Activated CD4-positive, CD25-positive, alpha-beta regulatory T cell treated with anti-CD3 and anti-CD28 coated beads, Interleukin-2, amount 50 U/mL, for 72 hours (primary cell): ENCODE results near the gene PRR13.
"Not testable (repeated sequence)": the region's sequence is repeated elsewhere in the genome, so short reads cannot be mapped to it uniquely, and the experiment has no call there.

Experiments used
- DNase-seq: peaks from one replicate; pipeline ENCODE4 v3.0.0; 2021

PRR13 gene

DNA sequence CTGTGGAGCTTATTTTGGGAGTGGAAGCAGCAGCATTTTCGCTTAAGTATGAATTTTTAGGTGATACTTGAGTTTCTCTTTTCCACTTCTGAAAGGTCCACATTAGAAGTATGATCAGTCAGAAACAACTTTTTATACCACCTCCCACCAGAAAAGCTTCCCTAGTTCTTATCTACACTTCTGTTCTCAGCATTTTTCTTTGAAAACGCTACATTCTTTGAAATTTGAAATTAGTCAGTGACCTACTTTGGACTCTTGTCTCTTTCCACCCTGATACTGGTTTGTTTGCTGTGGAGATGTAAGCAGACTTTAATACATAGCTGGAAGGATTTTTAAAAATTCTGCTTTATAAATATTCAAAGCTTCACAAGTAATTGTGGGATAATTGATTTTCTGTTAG lies 32.5 kb downstream of the PRR13 start:
- DNase-seq: no peak

DNA sequence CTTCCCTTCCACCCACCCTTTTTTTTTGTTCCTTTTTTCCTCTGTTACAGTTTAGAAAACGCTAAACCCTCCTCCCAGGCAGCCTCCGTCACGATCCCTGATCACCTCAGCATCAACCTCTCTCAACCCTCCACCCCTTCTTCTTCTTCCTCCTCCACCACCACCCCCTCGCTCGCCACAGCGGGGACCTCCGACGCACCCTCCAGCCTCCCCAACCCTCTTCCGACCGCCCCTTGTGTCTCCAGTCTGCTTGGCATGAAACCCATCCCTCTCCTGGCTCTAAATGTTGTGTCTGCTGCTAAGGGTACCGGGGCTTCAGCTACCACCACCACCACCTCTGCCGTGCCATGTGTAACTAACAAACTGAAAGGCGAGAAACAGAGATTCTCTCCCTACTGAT lies 33.3 kb downstream of the PRR13 start:
- no peak for DNase-seq

DNA sequence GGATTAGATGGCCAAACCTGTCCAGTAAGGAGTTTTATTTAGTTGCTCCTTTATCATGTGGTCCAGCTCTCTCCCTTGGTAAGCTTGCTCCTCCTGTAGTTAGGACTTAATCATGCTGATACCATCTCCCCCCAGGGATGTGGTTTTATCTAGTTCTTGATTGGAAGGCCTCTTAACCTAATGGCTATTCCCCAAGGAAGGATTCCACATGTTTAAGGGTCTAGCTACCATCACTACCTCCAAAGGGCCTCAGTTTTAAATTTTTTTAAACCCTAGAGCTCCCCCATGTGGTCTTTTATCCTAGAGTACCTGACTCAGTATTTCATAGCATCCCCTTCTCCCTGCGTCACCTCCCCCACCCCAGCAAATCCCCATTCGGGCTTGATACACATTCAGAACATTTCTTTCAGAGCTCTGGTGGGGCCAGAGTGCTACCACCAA lies 35.3 kb downstream of the PRR13 start:
- DNase-seq: no peak

DNA sequence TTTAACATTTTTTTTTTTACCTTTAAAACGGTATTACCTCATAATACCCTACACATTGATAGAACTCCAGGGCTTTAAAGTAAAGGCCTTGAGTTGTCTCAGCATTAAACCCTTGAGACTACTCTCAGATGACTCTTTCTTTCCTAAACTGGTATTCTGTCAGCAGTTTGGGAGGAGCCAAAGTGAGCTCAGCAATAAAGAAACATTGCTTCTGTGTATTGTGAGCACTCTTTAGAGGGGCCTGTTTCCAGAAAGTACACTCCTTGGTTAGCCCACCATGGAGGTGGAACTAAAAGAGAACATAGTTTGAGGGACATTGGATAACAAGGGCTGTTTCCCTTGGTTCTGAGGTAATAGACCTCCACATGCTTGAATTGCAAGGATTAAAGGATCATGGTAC lies 37.3 kb downstream of the PRR13 start:
- DNase-seq: no peak

DNA sequence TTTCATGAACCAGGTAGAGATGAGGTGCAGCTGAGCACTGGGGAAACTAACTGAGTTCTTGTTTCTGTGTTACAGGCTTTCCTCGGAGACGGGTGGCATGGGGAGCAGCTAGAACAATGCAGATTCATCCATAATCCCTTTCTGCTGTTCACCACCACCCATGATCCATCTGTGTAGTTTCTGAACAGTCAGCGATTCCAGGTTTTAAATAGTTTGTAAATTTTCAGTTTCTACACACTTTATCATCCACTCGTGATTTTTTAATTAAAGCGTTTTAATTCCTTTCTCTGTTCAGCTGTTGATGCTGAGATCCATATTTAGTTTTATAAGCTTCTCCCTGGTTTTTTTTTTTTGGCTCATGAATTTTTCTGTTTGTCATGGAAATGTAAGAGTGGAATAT lies 37.8 kb downstream of the PRR13 start:
- no peak for DNase-seq

DNA sequence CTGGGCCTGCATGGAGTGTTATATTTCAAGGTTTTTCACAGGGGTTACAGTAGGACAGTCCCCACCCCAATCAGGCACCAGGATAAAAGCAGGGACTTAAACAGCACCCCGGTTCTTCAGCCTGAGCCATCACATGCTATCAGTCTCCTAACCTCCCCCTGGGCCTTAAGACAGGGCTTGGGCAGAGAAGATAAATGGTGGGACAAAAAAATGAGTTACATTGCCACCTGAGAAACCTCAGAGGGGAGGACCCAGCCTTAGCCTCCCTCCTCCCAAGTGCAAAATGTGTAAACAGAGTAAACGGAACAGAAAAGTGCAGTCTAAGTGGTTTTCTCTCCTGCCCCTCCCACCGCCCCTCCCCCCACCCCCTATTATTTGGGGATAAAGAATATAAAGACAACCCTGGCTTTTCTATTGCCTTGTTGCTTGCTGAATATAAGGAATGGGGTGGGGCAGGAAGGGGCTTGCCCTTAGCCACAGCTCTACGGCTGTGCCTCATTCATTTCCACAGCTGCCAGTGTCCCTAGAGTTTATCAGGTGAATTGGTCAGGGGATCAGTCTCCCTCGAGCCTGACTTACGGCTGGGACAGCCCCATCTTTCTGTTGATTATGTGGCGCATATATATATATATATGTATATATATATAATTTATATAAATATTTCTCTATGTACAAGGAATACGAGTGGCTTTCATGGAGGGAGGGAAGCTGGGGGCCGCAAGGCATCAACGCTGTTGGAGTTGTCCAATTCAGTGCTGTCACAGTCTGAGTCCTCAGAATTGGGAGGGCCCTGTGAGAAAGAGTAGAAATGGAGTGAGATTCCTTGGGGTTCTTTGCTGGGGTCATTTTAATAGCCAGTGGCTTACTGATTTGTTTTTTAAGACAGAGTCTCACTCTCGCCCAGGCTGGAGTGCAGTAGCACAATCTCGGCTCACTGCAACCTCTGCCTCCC lies 39.2 kb downstream of the PRR13 start:
- DNase-seq: no peak

DNA sequence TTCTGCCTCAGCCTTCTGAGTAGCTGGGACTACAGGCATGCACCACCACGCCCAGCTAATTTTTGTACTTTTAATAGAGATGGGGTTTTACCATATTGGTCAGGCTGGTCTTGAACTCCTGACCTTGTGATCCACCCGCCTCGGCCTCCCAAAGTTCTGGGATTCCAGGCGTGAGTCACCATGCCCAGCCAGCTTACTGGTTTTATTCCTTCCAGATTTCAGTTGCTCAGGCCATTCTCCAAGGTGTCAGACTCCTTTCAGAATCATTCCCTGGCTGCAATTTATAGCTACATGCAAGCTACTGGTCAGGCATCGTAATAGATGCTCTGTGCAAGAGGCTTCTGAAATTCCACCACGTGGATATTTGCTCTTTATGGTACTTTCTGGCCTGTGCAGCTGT lies 39.9 kb downstream of the PRR13 start:
- DNase-seq: not testable (repeated sequence)

DNA sequence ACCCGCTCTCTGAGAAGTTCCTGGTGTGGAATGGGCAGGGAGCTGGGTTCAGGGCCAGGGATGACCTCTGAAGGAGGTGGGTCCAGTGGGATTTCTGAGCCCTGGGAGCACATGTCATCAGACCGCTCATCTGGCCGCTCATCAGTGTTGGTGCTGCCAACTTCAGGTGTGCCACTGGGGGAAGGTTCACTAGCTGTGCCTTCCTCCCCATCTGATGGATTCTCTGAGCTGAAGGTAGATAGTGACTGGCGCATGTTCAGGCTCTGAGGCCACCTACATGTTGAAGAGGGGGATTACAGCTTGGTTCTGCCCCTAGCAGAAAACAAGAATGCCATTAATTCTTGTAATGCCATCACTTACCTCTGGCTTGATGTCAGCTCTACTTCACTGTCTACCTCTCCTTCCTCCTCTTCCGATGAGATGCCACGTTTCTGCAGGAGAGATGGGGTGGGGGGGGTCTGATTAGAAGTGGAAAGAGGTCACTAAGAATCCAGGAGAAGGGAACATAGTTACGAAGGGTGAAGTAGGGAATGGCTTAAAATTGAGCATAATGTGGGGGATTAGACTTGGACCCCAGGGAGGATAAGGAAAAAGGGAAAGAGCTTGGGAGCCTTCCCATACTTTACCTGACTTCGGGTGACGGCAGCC lies 40.5 kb downstream of the PRR13 start:
- no peak for DNase-seq

DNA sequence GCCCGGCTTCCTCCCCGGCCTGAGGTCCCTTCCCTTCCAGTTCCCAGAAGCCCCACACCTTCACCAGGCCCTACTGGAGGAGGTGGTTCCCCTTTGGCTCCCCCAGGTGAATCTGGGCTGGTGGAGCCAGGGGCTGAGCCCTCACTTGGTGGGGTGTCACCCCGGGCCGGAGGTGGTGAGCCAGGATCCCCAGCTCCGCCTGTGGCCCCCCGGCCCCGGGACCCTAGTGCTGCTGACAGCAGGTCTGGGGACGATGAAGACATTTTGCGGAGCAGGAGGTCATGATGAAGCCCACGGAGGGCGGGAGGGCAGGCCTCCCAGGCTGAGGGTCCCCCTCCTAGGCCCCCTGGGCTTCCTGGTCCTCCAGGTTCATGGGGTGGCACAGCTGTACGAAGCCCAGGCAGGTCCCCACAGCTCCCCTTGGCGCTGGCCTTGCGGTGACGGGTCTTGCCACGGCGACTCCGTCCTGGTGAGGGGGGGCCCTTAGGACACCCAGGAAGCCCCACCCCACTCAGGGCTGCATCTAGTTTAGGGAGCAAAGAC lies 41.2 kb downstream of the PRR13 start:
- no peak for DNase-seq

DNA sequence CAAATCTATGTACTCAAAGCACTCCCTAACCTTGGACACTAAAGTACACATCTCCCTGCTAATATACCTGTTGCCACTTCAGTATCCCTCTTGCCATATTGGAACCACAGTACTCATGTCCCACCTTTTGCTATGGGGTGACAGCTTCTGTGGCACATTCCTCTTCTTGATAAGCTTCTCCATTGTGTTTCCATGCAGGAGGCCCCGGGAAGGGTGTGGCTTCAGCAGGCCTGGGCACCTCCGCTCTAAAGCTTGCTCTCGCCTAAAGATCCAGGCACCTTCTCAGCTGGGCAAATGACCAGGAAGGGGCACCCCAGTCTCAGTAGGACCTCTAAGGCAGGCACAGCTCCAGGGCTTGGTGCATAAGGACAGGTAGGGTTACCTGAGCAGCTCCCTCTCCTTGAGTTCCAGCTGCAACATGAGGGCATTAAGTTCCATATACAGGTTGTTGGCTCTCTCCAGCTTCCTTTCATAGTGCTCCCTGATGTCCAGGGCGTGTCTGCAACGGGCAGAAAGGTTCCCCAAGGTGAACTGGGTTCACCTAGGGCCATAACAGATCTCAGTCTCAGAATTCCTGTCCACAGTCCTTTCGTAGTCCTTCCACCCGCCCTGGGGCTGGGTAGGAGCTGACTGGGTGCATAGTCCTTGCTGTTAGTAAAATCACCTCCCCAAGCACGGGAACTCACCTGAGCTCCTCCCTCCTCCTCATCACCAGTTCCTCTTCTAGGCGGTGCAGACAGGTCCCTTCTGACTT lies 41.9 kb downstream of the PRR13 start:
- no peak for DNase-seq

DNA sequence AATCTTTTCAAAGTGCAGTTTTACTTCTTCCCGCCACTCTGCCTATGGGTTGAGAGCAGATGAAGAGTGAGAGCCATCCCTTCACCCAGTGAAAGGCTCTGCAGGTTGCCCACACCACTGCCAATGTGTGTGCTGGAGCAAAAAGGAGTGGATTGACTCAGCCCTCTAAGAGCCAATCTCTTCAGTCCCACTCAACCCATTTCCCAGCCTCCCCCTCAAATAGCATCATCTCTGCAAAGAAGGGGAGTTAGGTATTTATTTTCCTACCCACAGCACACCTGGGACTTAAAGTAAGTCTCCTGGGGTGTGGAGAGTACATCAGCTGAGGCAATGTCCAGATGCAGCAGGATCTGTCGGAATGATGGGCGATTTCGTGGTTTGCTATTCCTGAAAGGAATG lies 42.4 kb downstream of the PRR13 start:
- no peak for DNase-seq

DNA sequence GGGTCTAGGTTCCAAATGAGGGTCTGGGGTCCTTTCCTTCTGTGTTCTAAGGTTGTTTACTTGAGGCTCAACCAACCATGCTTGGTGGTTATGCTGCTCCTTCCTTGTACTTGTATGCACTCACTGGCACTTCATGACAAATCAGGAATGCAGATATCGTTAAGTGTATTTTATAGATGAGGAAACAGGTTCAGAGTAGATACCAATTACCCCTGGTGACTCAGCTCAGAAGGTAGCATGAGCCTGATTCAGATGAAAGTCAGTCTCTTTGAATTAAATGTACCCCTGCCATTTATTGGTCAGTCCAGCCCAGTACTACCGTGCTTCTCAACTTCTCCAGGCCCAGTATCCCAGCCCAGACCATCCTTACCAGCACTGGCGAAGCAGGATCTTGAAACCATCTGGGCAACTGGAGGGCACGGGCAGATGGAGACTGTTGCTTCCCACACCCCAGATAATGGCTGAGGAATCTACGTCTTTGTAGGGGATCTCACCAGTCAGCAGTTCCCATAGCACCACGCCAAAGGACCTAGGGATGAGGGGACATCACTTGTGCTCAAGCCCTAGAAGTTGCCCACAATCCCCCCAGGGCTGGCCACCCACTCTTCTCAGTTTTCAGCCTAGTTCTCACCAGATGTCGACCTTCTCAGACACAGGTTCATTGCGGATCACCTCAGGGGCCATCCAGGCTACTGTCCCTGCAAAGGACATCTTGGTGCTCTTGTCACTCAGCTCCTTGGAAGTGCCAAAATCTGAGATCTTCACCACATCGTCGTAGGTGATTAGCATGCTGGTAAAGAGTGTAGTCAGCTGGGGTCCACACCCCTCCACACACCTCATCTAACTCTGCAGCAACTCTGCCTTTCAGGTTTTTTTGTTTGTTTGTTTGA lies 43.4 kb downstream of the PRR13 start:
- DNase-seq: no peak

DNA sequence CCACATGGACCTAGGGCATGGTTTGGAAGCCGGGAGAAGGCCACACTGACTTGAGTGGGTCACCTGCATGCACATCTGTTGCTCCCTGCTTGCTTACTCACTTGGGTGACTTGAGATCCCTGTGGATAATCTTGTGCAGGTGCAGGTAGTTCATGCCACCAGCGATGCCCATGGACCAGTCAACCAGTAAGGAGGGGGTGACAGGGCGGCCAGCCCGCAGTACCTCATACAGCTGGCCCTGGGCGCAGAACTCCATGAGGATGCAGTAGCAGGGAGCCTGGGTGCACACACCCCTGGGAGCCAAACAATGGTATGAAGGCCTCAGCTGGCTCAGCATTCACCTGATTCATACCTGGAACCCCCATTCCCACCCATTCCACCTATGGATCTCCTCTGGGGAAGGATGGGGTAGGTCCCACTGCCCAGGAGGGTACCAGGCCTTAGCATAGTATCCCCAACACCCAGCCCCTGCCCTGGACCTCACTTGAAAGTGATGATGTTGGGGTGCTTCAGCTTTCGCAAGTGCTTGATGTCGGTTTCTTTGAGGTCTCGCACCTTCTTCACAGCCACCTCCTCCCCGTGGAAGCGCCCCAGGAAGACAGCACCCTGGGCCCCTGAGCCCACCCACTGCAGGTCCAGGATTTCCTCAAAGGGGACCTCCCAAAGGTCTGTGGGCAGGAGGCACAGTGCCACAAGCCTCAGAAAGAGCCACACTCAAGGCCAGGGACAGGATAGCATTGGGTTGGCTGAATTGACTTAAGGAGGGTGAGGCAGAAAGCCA lies 44.6 kb downstream of the PRR13 start:
- no peak for DNase-seq

DNA sequence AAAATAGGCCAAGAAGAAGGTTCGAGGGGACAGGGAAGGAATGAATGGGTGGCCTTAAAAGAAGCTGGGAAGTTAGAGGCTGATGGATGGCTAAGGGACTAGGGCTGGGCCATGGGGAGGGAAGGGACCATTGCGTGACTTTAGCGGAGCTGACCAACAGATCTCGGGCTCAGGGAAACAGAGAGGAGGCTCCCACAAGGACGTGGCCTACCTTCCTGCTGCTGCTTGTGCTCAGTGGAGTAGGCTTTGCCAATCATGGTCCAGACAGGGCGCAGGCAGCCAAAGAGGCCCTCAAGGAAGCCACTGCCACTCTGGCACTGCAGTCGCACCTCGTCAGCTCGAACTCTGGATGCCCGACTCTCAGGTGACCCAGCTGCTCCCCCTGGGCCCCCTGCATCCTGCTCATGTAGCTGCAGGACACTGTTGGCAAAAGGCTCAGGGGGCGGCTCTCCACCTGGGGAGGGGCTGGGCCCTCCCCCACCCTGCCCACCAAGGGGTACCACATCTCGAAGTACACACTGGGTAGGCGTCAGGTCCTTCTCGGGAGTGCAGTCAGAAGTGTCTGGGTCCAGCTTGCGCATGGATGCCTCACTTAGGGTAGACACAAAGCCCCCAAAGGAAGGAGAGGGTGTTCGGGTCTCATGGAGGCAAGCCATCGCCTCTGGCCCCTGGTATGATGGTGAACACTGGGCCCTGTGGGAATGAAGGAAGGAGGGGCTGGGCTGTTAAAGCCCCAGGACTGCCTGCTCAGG lies 45.4 kb downstream of the PRR13 start:
- DNase-seq: no peak

DNA sequence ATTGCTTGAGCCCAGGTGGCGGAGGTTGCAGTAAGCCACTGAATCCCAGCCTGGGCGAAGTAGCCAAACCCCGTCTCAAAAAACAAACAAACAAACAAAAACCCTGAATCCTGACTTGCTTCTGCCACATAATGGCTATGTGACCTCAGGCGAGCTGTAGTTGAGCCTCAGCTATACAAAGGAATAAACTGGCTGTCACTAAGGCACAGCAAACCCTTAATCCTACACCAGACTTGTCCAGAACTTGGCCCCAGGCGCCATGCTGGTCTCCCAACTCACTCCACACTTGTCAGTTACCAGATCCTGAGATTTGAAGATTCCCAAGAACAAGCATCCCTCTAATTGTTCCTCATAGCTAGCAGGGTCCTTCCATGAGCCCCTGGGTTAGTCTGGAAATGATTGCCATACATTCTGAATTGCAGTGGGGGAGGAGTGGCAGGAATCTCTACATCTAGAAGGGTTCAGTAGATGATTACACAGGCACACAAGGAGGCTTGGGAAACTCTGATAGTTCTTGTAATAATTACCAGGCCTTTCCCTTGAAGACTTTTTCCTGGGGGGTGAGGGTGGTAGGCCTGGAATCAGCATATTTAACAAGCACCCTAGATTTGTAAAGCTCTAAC lies 47.8 kb downstream of the PRR13 start:
- no peak for DNase-seq

DNA sequence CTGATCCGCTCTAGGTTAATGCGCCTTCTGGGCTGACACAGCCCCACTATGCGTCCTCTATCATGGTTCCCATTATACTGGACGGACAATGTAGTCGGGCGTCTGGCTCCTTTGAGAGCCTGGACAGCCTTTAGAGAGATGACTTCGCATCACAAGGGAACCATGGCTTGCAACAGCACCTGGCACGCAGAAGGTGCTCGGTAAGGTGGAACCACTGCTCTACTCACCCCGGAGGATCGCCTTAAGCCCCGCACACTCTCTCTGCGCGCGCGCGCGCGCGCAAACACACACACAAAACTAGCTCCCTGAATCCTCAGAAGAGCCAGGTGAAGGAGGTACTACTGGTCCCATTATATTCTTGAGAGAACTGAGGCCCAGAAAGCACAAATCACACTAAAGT lies 50.7 kb downstream of the PRR13 start:
- no peak for DNase-seq

DNA sequence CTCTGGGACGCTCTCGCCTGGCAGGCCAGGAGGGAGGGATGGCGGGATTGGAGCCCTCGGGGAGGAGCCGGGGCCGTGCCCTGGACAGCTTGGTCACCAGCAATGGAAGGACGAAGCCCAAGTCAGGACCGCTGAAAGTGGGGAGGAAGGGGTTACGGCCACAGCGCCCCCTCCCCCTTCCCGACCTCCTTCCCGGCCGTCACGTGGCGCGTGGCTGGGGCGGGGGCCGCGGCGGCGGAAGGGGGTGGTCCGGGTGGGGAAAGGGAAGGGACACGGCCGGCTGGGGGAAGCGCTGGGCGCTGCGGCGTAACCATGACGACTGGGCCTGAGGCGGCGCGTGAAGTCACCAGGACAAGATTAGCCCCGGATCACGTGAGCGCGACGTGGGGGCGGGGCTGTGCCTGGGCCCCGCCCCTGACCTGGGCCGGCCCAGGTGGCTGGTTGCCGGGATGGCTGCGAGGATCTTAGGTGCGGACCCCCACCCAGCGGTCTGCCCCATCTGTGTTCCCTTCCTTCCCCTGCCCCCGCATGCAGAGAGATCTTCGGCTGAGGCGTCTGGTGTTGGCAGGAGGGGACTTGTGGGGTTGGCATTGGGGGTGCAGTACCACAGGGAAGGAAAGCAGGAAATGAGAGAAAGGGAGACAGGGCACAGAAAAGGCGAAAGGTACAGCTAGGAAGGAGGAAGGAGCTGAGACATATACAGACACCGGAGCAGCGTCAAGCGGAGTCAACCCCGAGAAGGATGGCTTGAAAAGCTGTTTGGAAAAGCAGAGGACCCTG lies 51.5 kb downstream of the PRR13 start:
- DNase-seq: peak; percentile 88

DNA sequence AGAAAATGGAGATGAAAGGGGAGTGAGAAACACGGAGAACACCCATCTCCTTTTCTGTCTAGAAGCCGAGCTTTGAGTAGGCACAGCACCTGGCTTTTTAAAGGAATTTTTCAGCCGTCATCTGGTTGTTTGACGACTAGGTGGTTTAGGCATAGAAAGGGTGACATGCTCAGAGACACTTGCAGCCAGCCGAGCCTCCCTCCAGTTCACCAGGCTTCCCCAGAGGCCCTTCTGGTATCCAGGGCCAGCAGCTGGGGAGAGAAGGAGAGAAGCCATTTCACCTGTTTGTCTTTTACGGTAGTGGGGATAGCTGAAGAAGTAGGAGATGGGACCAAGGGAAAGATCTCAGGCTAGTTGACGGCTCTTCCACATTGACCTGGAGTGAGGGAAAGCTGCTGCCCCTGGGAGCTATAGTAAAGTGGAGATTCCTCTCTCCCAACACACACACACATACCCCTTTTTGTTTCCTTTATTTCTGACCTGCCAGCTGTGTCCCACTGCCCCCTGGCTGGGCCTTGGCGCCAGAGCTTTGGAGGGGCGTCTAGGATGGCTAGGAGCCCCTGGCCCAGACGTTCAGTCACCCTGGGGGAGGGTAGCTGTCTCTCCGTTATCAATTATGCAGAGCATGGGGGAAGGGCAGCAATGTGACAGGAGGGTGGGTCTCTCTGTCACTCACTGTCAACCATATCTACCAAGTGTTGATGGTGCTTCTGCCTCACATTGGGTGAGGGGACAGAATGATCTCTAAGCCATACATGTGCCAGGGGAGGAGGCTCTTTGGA lies 52.3 kb downstream of the PRR13 start:
- no peak for DNase-seq
